HepG2 (cell line): ENCODE measurements around the gene KIAA1614. TPM values are rescaled to one million over a fixed set of nuclear protein-coding genes. Genes with fewer than 3 reads are reported as not detected.

Source experiments
- CERS6 ChIP-seq: sonication (generic); formaldehyde crosslinking; IDR thresholded peaks from 2 replicates; pipeline ENCODE4 v1.5.0; 2020; ENCODE audit warnings: missing genetic modification reagents
- CTCF ChIP-seq: sonication (generic); formaldehyde crosslinking; IDR thresholded peaks from 2 replicates; pipeline ENCODE4 v1.5.0; 2020; ENCODE audit warnings: mild to moderate bottlenecking, missing genetic modification reagents, moderate library complexity
- DPF2 ChIP-seq: sonication (generic); formaldehyde crosslinking; IDR thresholded peaks from 2 replicates; pipeline ENCODE4 v1.4.0; 2020; ENCODE audit warnings: mild to moderate bottlenecking, low read depth, missing genetic modification reagents, borderline replicate concordance
- HNRNPUL1 ChIP-seq: fragments of 200-400 bp; formaldehyde crosslinking; IDR thresholded peaks from 2 replicates; pipeline ENCODE4 v1.6.1; 2017; ENCODE audit warnings: low read depth, mild to moderate bottlenecking, low read length, moderate library complexity
- HOXD1 ChIP-seq: sonication (generic); formaldehyde crosslinking; IDR thresholded peaks from 2 replicates; pipeline ENCODE4 v1.5.0; 2020; ENCODE audit warnings: missing genetic modification reagents
- PCBP1 ChIP-seq: fragments of 200-400 bp; formaldehyde crosslinking; IDR thresholded peaks from 2 replicates; pipeline ENCODE4 v1.6.1; 2017; ENCODE audit warnings: mild to moderate bottlenecking, low read depth, low read length, borderline replicate concordance
- SATB2 ChIP-seq: sonication (generic); formaldehyde crosslinking; IDR thresholded peaks from 2 replicates; pipeline ENCODE4 v1.5.0; 2020; ENCODE audit warnings: missing genetic modification reagents
- THAP9 ChIP-seq: sonication (generic); formaldehyde crosslinking; IDR thresholded peaks from 2 replicates; pipeline ENCODE4; 2020; ENCODE audit warnings: missing genetic modification reagents, mild to moderate bottlenecking, borderline replicate concordance
- ZBTB2 ChIP-seq: sonication (generic); formaldehyde crosslinking; IDR thresholded peaks from 2 replicates; pipeline ENCODE4 v1.8.0; 2022; ENCODE audit warnings: low read depth, missing genetic modification reagents
- ZNF142 ChIP-seq: sonication (generic); formaldehyde crosslinking; IDR thresholded peaks from 2 replicates; pipeline ENCODE4 v1.4.0; 2020; ENCODE audit warnings: missing genetic modification reagents
- ZNF317 ChIP-seq: sonication (generic); formaldehyde crosslinking; IDR thresholded peaks from 2 replicates; pipeline ENCODE4 v1.5.0; 2020; ENCODE audit warnings: mild to moderate bottlenecking, missing genetic modification reagents
- ZNF33B ChIP-seq: sonication (generic); formaldehyde crosslinking; IDR thresholded peaks from 2 replicates; pipeline ENCODE4 v1.5.1; 2020; ENCODE audit warnings: mild to moderate bottlenecking, missing genetic modification reagents
- ZNF446 ChIP-seq: sonication (generic); formaldehyde crosslinking; IDR thresholded peaks from 2 replicates; pipeline ENCODE4 v1.5.0; 2020; ENCODE audit warnings: mild to moderate bottlenecking, missing genetic modification reagents
- ZNF556 ChIP-seq: sonication (generic); formaldehyde crosslinking; IDR thresholded peaks from 2 replicates; pipeline ENCODE4 v1.4.0; 2020; ENCODE audit warnings: mild to moderate bottlenecking, missing genetic modification reagents, borderline replicate concordance
- ZNF644 ChIP-seq: IDR thresholded peaks from 2 replicates; pipeline ENCODE4 v1.6.1; 2016; ENCODE audit warnings: low read depth
- polyA plus RNA-seq, 8 experiments: library from polyadenylated mRNA; depleted of rRNA in 3 of 8; stranded (reverse) in 7 of 8; unstranded in 1 of 8; fragments of >200 nt; fragmentation: Illumina TruSeq in 4 of 8; extraction: Trizol in 4 of 8; gene quantifications; 2 replicates each; pipeline versions ENCODE4 v1.2.1 to v1.2.3, GENCODE V29; 2011 to 2016; ENCODE audit warnings: low read depth in 4 of 8, missing spikeins in 1 of 8, mixed read lengths in 1 of 8; ENCODE audit not compliant: insufficient read depth in 1 of 8
- total RNA-seq, 5 experiments: library from RNA; depleted of rRNA; stranded (reverse); fragments of >200 nt; fragmentation: Illumina TruSeq; extraction: Trizol; gene quantifications; 2 replicates each; pipeline ENCODE4 v1.2.3, GENCODE V29; 2016; ENCODE audit warnings: low read depth in 1 of 5

KIAA1614 gene
- total and polyA plus RNA-seq, 2 of the 13 experiments (the other 11 are each of a cell fraction or from before 2014, with no cell fraction given): 0.15 to 0.77 TPM

- no peak for TF ChIP-seq ZNF317 (CRISPR knock-in tag)
- no peak for TF ChIP-seq HOXD1 (CRISPR knock-in tag)
- no peak for TF ChIP-seq PCBP1
- TF ChIP-seq ZNF33B: no peak
- TF ChIP-seq ZBTB2 (CRISPR knock-in tag): 0 out of 2 replicates have a peak, but pooled peaks have one; percentile 55
- TF ChIP-seq ZNF446: no peak
- TF ChIP-seq CTCF: 0 out of 2 replicates have a peak, but pooled peaks have one; percentile 23
- TF ChIP-seq CERS6 (CRISPR knock-in tag): no peak
- no peak for TF ChIP-seq HNRNPUL1
- no peak for TF ChIP-seq ZNF142 (CRISPR knock-in tag)
- TF ChIP-seq DPF2 (CRISPR knock-in tag): no peak
- TF ChIP-seq ZNF644: no peak
- no peak; the same call in 1 of the 2 replicates for TF ChIP-seq ZNF556 (CRISPR knock-in tag)
- peak; percentile 39; the same call in 1 of the 2 replicates for TF ChIP-seq THAP9 (CRISPR knock-in tag)
- TF ChIP-seq SATB2 (CRISPR knock-in tag): no peak
Observed at GRCh38 chr1:180935326-180936109, 22.8 kb downstream of the KIAA1614 start (continued).
